NK-92 (cell line): ENCODE results near the gene SCN5A.
"Not testable (repeated sequence)": the region's sequence is repeated elsewhere in the genome, so short reads cannot be mapped to it uniquely, and the experiment has no call there.

Experiments used
- DNase-seq: peaks from one replicate; lab custom pipeline; 2025; ENCODE audit not compliant: unreplicated experiment; lab: John Stamatoyannopoulos, UW

The SCN5A gene

GRCh38 chr3:38580450-38581382 is 68.8 kb downstream of the SCN5A start:
- DNase-seq = no peak

DNA sequence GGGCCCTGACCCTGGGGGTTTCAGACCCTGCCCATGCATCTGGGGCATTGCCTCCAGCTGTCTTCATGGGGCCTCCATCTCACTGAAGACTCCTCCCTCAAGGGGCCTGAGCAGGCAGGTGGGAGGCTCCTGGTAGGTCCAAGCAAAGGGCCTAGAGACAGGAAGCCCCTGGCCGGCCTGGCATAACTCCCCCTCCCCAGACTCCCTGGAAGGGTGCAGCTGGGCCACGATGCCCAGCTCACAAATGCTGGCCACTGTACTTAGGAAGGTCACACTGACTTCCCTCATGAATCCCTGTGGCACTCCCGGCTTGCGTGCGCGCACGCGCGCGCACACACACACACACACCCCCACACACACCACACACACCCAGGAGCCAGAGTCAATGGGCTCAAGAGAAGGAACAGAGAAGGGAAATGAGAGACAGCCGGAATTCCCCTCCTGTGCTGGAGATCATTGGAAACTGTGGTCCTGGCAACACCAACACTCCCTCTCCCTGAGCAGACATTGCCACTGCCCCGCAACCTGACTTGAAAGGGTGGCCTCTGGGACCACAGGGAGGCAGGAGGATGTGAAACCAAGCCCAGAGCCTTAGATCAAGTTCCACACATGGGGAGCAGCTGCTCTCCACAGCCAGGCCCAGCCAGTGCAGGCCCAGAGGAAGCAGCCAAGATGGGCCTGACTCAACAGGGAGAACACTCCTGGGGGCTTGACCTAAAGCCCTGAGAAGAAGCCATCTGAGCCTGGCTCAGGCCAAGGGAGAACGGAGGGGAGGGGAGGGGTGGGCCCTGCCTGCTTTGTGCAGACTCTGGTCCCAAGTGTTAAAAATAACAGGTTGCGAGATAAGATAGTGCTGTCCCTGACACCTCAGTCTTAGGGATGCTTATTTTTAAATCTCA is 69.7 kb downstream of the SCN5A start:
- no peak for DNase-seq

GRCh38 chr3:38579141-38579540 is 70.3 kb downstream of the SCN5A start:
- DNase-seq = no peak

GRCh38 chr3:38578551-38578950 is 70.9 kb downstream of the SCN5A start:
- DNase-seq = no peak

GRCh38 chr3:38578081-38578475 is 71.4 kb downstream of the SCN5A start:
- no peak for DNase-seq

GRCh38 chr3:38577371-38578080 is 72.0 kb downstream of the SCN5A start:
- no peak for DNase-seq

DNA sequence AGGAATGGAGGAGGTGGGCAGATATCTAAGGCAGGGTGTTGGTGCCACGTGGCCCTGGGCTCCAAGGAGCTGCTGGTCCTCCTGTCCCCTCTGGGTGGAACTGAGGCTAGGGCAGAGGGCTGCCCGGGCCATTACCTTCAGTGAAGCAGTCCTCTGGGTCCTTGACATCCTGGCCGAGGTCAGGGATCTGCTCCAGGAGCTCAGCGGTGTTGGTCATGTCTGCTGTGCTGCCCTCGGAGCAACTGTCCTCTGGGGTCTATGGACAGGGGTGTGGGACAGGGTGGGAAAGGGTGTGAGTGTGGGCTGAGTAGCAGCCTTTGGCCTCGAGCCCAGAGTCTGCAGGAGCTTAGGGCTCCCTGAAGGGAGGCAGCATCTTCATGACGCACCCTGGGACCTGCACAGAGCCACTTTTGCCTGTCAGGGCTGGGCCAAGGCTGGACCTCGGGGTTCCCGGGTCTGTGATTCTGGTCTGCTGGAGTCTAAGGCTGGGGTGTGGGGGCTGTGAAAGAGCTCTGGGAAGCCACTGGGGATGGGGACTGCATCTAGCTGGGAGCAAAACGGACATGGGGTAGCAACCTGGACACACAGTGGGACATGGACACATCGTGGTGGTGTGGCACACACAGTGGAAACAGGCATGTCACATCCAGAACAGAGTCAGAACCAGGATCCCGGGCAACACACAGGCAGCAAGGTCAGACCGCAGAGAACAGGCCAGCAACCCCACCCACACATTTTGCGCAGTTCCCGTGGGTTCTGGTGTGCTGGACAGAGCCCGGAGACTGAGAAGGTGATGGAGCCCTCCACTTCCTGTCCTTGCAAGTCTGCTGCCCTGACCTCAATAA is 72.7 kb downstream of the SCN5A start:
- DNase-seq = no peak

DNA sequence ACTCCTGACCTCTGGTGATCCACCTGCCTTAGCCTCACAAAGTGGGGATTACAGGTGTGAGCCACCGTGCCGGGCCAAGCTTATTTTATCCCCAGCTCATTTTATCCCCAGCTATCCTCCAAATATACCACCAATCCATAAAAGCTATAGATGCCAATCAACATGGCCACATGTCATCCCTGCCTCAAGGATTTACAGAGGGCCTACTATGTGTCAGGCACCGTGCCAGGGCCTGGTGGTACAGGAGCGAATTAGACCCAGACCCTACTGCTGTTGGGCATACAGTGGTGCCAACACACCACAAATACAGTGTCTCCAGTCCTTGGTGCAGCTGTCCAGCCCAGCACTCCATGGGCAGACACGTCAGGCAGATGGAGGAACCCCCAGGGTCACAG is 73.4 kb downstream of the SCN5A start:
- no peak for DNase-seq

DNA sequence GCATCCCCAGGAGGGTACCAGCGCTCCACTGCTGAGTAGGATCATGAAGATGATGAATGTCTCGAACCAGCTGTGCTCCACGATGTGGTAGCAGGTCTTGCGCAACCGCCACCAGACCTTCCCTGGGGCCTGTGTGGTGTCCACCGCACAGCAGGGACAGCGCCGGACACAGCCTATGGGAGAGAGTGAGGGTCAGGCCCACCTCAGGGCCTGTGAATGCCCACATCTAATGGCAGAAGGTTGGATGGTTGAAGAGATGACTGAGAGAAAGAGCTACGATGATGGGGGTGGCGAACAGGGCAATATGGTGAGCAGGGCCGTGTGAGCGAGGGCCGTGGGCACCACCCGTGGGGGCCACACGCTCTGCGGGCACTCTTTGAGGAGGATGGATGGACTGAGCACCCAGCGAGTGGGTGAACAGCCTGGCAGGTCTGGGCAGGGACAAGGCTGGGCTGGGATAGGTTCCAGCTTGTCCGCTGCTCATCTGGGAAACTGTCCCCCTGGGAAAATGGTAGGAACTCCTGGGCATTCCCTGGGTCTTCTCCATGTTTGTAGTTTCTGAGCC is 74.1 kb downstream of the SCN5A start:
- no peak for DNase-seq

- no peak for DNase-seq
Measured at GRCh38 chr3:38574411-38575278, 74.8 kb downstream of the SCN5A start.

DNA sequence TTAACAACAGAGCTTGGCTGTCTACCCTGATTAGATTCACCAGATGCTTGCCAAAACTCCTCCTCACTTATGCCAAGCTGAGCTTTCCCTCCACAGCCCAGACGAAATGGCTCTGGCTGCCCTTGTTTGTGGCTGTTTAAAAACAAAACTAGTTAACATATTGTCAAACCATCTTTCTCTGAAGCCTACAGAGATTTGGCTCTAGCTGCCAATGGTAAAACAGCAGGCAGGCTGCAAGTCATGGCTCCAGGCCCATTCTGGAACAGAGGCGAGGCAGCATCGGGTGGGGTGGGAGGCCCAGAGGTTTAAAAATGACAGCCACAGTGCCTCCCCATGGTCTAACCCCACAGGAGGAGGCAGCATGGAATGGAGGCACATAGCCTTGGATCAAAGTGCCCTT is 75.9 kb downstream of the SCN5A start:
- DNase-seq = no peak

GRCh38 chr3:38573111-38573510 is 76.4 kb downstream of the SCN5A start:
- DNase-seq = no peak

GRCh38 chr3:38567498-38567897 is 82.0 kb downstream of the SCN5A start:
- no peak for DNase-seq

DNA sequence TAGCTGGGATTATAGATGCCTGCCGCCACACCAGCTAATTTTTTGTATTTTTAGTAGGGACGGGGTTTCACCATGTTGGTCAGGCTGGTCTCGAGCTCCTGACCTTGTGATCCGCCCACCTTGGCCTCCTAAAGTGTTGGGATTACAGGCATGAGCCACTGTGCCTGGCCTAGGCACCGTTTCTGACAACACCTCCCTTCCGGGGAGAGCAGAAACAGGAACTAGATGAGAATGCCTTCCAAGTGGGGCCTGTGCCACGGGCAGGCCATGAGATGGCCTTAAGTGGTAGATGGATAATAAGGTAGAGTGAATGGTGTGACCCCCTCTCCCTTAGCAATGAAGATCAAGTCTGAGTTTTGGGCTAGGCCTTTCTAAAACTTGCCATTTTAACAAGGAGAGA is 82.7 kb downstream of the SCN5A start:
- DNase-seq = not testable (repeated sequence)

DNA sequence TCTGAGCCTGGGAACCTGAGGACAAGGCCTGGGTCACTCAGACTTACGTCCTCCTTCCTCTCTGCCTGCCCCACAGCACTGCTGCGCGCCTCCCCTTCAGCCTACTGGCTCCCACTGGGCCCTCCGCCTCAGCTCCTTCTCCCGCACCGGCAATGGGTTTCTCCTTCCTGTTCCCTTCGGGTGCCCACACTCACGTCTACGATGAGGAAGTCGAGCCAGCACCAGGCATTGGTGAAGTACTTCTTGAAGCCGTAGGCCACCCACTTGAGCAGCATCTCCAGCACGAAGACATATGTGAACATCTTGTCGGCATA is 83.3 kb downstream of the SCN5A start:
- DNase-seq = no peak

GRCh38 chr3:38565339-38566214 is 83.9 kb downstream of the SCN5A start:
- no peak for DNase-seq

DNA sequence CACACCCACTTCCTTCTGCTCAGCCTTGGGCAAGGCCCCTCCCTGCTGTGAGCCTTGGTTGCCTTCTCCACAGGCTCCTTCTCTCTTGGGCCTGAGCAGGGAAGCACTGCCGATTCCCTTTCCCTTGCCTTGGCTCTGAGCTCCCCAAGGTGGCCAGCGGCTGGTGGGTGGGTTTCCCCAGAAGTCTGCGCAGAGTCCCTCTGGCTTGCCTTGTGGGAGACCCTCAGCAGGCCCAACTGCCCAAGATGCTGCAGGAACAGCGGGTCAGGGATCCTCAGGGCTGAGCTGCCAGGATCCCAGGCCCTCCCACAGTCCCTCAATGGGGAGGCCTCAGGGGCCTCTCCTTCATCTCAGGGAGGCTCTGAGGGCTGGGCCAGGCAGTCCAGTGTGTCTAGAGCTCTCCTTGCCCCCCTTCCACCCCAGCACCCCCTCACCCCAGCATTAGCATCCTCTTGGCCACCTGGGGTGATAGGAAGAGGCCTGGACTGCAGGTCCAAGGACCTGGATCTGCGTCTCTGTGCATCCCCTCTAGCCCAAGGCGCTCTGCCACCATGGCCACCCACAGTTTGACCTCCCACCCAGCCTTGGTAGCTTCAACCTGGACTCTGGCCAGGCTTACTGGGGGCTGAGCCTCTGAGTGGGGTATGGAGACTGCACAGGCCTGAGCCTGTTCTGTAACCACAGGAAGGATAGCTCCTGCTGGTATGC is 84.7 kb downstream of the SCN5A start:
- DNase-seq = no peak

DNA sequence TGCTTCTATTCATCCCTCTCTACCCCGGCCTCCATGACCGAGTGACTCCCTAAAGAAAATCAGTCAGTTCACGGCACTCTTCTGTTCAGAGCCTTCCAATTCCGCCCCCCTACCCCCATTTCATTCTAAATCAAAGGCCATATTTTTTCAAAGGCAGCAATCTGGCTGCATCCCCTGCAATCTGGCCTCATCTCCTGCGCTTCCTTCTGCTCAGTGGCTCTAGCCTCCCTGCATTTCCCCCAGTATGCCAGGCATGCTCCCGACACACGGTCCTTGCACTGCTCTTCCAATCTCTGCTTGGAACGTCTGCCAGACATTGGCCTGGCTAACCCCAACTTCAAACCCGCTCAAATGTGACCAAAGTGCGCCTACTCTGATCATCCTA is 85.6 kb downstream of the SCN5A start:
- DNase-seq = no peak
